Fibroblast of peridontal ligament (primary cell): ENCODE data around the gene ZNF311.
"Not testable (repeated sequence)": the region's sequence is repeated elsewhere in the genome, so short reads cannot be mapped to it uniquely, and the experiment has no call there.

Experiments
- DNase-seq: peaks from one replicate; pipeline ENCODE4 v3.0.0-alpha.2; 2010; ENCODE audit errors: extremely low read depth

Gene ZNF311

GRCh38 chr6:28982476-28983266 is 22.4 kb downstream of the ZNF311 start:
- DNase-seq = no peak

- peak; percentile 93 for DNase-seq
Measured at GRCh38 chr6:28981833-28982475, 23.2 kb downstream of the ZNF311 start.

DNA sequence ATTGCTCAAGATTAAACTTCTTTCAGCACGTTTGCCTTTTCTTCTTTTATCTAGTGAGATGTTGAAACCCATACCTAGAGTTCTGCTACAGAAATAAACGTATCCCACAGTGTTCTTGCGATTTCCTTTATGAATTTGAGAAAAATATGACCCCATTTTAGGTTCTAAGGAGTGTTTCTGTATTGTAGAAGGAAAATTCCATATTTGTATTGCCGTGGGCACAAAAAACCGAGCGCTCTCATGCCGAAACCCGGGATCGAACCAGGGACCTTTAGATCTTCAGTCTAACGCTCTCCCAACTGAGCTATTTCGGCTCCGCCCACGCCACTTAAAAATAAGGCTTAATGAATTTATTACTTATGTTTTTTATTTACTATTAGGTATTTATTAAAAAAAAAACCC is 23.7 kb downstream of the ZNF311 start:
- DNase-seq = peak; percentile 85

DNA sequence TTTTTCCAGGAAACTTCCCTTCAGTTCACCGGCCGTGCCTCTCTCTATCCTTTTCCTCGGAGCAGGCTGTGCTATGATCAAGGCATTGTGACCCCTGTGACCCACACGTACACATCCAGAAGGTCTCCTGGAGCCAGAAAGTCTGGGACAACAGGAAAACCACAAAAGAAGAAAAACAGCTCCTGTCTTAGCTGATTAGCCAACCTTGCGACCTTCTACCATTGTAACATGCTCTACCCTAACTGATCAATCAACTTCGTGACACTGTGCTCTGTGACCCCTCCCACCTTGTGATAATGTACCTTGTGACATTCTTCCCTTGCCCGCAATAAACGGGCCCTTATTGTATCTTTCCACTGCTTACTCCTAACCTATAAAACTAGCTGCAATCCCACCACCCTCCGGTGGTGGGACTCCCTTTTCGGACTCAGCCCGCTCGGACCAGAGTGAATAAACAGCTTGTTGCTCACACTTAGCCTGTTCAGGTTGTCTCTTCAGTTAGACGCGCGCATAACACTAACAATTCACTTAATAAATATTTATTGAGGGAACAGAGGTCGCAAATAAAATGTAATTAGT is 24.2 kb downstream of the ZNF311 start:
- DNase-seq = peak; percentile 73

- no peak for DNase-seq
Measured at GRCh38 chr6:28980137-28980851, 24.8 kb downstream of the ZNF311 start.

DNA sequence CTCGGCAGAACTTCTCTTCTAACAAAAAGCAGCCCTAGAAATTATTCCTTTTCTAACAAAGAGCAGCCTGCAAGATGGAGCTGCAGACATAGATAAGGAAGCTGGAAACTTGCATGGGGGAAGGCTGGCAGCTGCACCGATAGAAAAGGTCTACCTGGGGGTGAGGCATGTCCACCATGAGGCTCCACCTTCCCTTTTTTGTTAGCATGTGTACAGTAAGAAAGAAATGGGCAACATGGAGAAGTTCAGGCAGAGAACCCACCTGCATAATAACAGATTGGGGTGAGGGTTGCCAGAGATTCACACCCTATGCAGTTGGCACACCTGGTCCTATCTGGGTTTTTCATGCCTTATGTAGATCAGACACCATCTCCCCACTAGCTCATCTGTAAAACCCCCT is 25.4 kb downstream of the ZNF311 start:
- DNase-seq = no peak

DNA sequence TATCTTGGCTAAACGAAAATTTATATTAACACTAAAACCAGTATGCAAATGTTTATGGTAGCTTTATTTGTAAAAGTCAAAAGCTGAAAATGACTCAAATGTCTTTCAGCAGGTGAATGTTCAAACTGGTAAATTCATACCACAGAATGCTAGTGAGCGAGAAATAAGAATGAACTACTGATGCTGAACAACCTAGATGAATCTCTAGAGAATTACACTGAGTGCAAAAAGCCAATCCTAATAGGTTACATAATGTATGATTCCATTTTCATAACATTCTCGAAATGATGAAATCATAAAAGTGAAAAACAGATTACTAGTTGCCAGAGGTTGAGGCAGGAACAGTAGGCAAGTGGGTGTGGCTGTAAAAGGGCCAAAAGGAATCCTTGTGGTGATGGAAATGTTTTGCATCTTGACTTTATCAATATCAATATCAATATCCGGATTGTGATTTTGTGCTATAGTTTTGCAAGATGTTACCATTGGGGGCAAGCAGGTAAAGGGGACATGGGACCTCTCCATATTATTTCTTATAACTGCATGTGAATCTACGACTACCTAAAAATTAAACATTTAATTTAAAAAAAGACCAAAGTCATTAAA is 26.1 kb downstream of the ZNF311 start:
- DNase-seq = no peak

GRCh38 chr6:28978133-28978491 is 27.0 kb downstream of the ZNF311 start:
- no peak for DNase-seq

GRCh38 chr6:28977341-28978132 is 27.6 kb downstream of the ZNF311 start:
- DNase-seq = peak; percentile 63

DNA sequence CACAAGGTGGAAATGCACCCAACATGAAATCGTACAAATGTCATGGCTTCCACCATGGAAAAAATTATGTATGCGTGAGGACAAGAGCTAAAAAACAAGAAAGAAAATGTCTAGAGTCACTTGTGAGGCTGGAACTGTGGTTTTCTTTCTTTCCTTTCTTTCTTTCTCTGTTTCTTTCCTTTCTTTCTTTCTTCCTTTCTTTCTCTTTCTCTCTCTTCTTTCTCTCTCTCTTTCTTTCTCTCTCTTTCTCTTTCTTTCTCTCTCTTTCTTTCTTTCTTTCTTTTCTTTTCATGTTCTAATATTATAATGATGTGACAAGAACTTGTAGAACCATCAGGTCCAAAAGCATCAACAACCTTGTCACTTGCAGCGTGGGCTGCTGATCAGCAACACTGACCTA is 28.4 kb downstream of the ZNF311 start:
- DNase-seq = no peak

- DNase-seq = no peak
Measured at GRCh38 chr6:28974505-28974904, 30.6 kb downstream of the ZNF311 start.

GRCh38 chr6:28970056-28970455 is 35.1 kb downstream of the ZNF311 start:
- not testable (repeated sequence) for DNase-seq

DNA sequence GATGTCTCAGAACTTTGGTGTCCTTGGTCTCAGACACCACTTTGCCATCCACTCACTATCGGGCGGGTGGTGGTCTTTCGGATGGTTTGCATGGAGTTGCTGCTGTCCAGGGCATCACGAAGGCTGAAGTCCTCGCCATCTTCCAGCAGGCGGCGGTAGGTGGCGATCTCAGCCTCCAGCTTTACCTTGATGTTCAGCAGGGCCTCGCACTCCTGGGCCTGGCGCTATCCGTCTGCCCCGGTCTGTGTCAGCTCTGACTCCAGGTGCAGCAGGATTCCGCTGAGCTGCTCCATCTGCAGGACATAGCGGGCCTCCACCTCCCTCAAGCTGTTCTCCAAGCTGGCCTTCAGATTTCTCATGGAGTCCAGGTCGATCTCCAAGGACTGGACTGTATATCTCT is 36.0 kb downstream of the ZNF311 start:
- DNase-seq = no peak

DNA sequence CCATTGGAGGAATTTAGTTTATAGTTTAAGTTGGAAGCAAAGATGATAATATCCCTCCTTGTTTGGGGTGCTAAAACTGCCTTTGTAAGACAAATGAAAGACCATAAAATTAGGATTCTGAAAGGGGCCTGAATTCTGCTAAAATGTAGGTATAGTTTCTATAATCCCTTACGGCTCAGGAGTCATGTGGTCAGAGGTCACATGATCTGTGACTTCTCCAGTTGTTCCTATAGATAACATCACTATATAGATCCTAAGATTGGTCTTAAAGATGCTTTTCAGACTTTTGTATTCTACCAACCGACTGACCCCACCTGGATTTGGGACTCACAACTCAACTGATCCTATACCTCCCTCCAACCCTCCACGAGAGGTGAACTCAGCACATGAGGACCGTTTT is 36.6 kb downstream of the ZNF311 start:
- DNase-seq = no peak

DNA sequence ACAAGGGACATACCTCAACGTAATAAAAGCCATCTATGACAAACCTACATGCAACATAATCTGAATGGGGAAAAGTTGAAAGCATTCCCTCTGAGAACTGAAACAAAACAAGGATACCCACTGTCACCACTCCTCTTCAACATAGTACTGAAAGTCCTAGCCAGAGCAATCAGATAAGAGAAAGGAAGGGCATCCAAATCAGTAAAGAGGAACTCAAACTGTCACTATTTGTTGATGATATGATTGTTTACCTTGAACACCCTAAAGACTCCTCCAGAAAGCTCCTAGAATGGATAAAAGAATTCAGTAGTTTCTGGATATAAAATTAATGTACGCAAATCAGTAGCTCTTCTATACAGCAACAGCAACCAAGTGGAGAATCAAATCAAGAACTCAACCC is 39.4 kb downstream of the ZNF311 start:
- DNase-seq = no peak

- DNase-seq = no peak
Measured at GRCh38 chr6:28960846-28961500, 44.1 kb downstream of the ZNF311 start.

- not testable (repeated sequence) for DNase-seq
Measured at GRCh38 chr6:28958561-28959243, 46.4 kb downstream of the ZNF311 start.

DNA sequence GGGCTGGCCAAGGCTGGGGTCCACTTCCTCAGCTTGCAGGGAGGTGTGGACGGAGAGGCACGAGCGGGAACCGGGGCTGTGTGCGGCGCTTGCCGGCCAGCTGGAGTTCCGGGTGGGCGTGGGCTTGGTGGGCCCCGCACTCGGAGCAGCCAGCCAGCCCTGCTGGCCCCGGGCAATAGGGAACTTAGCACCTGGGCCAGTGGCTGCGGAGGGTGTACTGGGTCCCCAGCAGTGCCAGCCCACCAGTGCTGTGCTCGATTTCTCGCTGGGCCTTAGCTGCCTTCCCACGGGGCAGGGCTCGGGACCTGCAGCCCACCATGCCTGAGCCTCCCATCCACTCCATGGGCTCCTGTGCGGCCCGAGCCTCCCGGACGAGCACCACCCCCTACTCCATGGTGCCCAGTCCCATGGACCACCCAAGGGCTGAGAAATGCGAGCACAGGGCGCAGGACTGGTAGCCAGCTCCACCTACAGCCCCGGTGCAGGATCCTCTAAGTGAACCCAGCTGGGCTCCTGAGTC is 47.3 kb downstream of the ZNF311 start:
- DNase-seq = not testable (repeated sequence)

DNA sequence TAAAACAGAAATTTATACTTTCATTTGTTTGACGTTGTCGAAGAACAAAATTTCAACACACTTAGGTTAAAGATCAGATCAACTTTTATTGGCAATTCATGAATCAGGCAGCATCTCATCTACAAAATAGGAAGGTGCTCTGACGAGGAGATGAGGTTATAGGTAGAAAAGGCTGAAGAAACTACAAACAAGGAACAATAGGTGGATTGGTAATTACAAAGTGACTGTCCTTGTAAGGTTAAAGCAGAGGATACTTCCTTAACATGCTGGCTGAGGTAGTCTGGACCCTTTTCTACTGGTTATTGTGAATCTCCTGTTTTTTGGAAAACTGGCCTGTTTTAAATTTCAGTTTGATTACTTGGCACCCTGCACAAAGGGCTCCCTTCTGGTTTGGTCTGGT is 48.8 kb downstream of the ZNF311 start:
- DNase-seq = no peak
